ENCODE results near the gene TTC9. TPM values are rescaled to one million over a fixed set of nuclear protein-coding genes. Genes with fewer than 3 reads are reported as not detected.

Gene TTC9
- total RNA-seq, 1 experiment from 2014 or later = 9.3 TPM

DNA sequence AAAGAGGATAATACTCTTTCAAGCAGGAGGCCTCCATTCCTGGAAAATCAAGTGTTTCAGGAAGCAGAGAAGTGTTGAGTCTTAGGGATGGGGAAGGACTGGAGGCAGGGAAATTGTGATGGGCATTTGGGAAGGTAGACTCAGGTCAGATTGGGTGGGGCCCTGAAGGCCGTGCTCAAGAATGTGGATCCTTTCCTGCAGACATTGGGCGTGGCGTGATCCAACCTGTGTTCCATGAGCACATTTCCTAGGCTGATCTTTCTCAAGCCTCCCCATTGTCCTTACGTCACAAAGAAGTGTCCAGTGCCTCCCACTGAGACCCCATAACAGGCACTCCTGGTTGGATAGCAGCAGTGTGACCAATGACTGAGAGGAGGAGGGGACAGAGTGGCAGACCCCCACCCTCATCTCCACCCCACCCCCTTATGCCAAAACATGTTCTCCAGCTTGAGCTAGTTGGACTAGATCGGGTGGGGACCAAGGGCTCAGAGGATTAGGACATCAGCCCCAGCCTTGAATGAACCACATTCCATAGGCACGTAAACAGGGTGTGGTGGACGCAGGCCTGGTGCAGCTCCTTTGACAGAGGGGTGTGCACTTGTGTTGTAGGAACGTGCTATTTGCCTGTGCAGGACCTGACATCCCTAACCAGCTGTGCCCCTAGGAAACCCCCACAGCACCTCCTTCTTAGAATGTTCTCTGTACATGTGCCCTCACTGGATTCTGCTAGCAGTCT, 76.8 kb downstream of the TTC9 start:
- Histone ChIP-seq H4K20me1 (ENCODE audit: insufficient read depth) (no peaks in the 10 kb centered on the region), H3K4me3 (no peak overlapping the region), H3F3A (ENCODE audit: insufficient read depth, low read depth) (no peaks in the 10 kb centered on the region; the same call in 1 of the 2 replicates), H3K36me3 (ENCODE audit: low read depth) (no peaks in the 10 kb centered on the region), H3K9me2 (ENCODE audit: insufficient read depth) (no peaks in the 10 kb centered on the region), H2AFZ (no peak overlapping the region), H3K4me2 (peak overlapping the region; percentile 48), H3K9me3 (ENCODE audit: insufficient read depth, low read depth) (no peaks in the 10 kb centered on the region), H3K27me3 (ENCODE audit: insufficient read depth, low read depth) (no peaks in the 10 kb centered on the region), H3K27ac (peak overlapping the region; percentile 61), H3K4me1 (replicated peaks; ENCODE audit: insufficient read depth) (peaks cover 23% of the 10 kb centered on the region), H3K79me2 (ENCODE audit: low read depth) (no peaks in the 10 kb centered on the region)
- BruUV-seq (replicated peaks) = no TSS peak
- TF ChIP-seq EZH2 (IDR thresholded peaks at IDR 0.05; ENCODE audit: low read depth) = no peak
- TF ChIP-seq, protein P1, sequence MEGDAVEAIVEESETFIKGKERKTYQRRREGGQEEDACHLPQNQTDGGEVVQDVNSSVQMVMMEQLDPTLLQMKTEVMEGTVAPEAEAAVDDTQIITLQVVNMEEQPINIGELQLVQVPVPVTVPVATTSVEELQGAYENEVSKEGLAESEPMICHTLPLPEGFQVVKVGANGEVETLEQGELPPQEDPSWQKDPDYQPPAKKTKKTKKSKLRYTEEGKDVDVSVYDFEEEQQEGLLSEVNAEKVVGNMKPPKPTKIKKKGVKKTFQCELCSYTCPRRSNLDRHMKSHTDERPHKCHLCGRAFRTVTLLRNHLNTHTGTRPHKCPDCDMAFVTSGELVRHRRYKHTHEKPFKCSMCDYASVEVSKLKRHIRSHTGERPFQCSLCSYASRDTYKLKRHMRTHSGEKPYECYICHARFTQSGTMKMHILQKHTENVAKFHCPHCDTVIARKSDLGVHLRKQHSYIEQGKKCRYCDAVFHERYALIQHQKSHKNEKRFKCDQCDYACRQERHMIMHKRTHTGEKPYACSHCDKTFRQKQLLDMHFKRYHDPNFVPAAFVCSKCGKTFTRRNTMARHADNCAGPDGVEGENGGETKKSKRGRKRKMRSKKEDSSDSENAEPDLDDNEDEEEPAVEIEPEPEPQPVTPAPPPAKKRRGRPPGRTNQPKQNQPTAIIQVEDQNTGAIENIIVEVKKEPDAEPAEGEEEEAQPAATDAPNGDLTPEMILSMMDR (conservative IDR thresholded peaks at IDR 0.05) = no peak
- POLR2A ChIA-PET (ENCODE audit: unreplicated experiment) = interaction anchor here (0.6 to 0.8 kb wide), 2 partner anchors 37 to 52 kb away, joined by 3 to 8 read pairs; no protein-coding TSS in a partner anchor
- DNase-seq = peak; percentile 77 to 85
- CTCF ChIA-PET = interaction anchor here (0.5 to 0.7 kb wide), 2 partner anchors 46 to 91 kb away, joined by 3 read pairs; partner anchors contain the start of gene MAP3K9
- intact Hi-C loops (cut with micrococcal nuclease; ENCODE audit: unreplicated experiment) = loop anchor here (1.0 to 5.0 kb wide), 4 partner anchors 37 to 361 kb away; partner anchors contain the start of genes COX16 and MAP3K9

GRCh38 chr14:70721542-70721941, 79.8 kb downstream of the TTC9 start:
- H3K4me2 ChIP-seq = no peak overlapping the region
- no peaks in the 10 kb centered on the region for H4K20me1 ChIP-seq (ENCODE audit: insufficient read depth)
- no peak overlapping the region for H3K27ac ChIP-seq
- no peak overlapping the region for H3K4me3 ChIP-seq
- no peak for TF ChIP-seq EZH2 (IDR thresholded peaks at IDR 0.05; ENCODE audit: low read depth)
- TF ChIP-seq, protein P1 (conservative IDR thresholded peaks at IDR 0.05) = no peak
- H3K27me3 ChIP-seq (ENCODE audit: insufficient read depth, low read depth) = no peaks in the 10 kb centered on the region
- no TSS peak for BruUV-seq (replicated peaks)
- H3K9me2 ChIP-seq (ENCODE audit: insufficient read depth) = no peaks in the 10 kb centered on the region
- peak in 1 of 2 experiments; percentile 28 for DNase-seq
- H2AFZ ChIP-seq = no peak overlapping the region
- POLR2A ChIA-PET (ENCODE audit: unreplicated experiment) = no interaction called here
- no peaks in the 10 kb centered on the region; the same call in 1 of the 2 replicates for H3F3A ChIP-seq (ENCODE audit: insufficient read depth, low read depth)
- H3K4me1 ChIP-seq (replicated peaks; ENCODE audit: insufficient read depth) = peaks cover 19% of the 10 kb centered on the region
- no peaks in the 10 kb centered on the region for H3K9me3 ChIP-seq (ENCODE audit: insufficient read depth, low read depth)
- no peaks in the 10 kb centered on the region for H3K36me3 ChIP-seq (ENCODE audit: low read depth)
- CTCF ChIA-PET = no interaction called here
- intact Hi-C loops (cut with micrococcal nuclease; ENCODE audit: unreplicated experiment) = no loop called here
- H3K79me2 ChIP-seq (ENCODE audit: low read depth) = no peaks in the 10 kb centered on the region

GRCh38 chr14:70722418-70722817, 80.7 kb downstream of the TTC9 start:
- ChIA-PET POLR2A (ENCODE audit: unreplicated experiment) (no interaction called here), CTCF (no interaction called here)
- H3K9me2 ChIP-seq (ENCODE audit: insufficient read depth) = no peaks in the 10 kb centered on the region
- peak in 1 of 2 experiments; percentile 22 for DNase-seq
- no peaks in the 10 kb centered on the region; the same call in 1 of the 2 replicates for H3F3A ChIP-seq (ENCODE audit: insufficient read depth, low read depth)
- H3K9me3 ChIP-seq (ENCODE audit: insufficient read depth, low read depth) = no peaks in the 10 kb centered on the region
- intact Hi-C loops (cut with micrococcal nuclease; ENCODE audit: unreplicated experiment) = no loop called here
- H2AFZ ChIP-seq = no peak overlapping the region
- no TSS peak for BruUV-seq (replicated peaks)
- H3K4me1 ChIP-seq (replicated peaks; ENCODE audit: insufficient read depth) = peaks cover 19% of the 10 kb centered on the region
- H3K4me3 ChIP-seq = no peak overlapping the region
- H3K27me3 ChIP-seq (ENCODE audit: insufficient read depth, low read depth) = no peaks in the 10 kb centered on the region
- no peak overlapping the region for H3K27ac ChIP-seq
- H4K20me1 ChIP-seq (ENCODE audit: insufficient read depth) = no peaks in the 10 kb centered on the region
- no peak overlapping the region for H3K4me2 ChIP-seq
- TF ChIP-seq, protein P1 (conservative IDR thresholded peaks at IDR 0.05) = no peak
- no peak for TF ChIP-seq EZH2 (IDR thresholded peaks at IDR 0.05; ENCODE audit: low read depth)
- 0 out of 2 replicates have a peak, but pooled peaks cover 4% of the 10 kb centered on the region for H3K36me3 ChIP-seq (ENCODE audit: low read depth)
- no peaks in the 10 kb centered on the region for H3K79me2 ChIP-seq (ENCODE audit: low read depth)

All from PC-9 (cell line).